K562 (cell line): Measurements from ENCODE around the gene CHAC1. TPM values are rescaled to one million over a fixed set of nuclear protein-coding genes. Genes with fewer than 3 reads are reported as not detected.

ENCODE experiments used
- DACH1 ChIP-seq: fragments of 450-650 bp; IDR thresholded peaks from 2 replicates; pipeline ENCODE4 v1.6.1; 2018; ENCODE audit not compliant: partially characterized antibody
- ELF4 ChIP-seq: fragments of 450-650 bp; formaldehyde crosslinking; IDR thresholded peaks from 2 replicates; pipeline ENCODE4 v1.4.0; 2022; ENCODE audit warnings: missing genetic modification characterization
- ESRRA ChIP-seq: fragments of 450-650 bp; IDR thresholded peaks from 2 replicates; pipeline ENCODE4 v1.6.1; 2014; ENCODE audit warnings: low read depth, mild to moderate bottlenecking, moderate library complexity, borderline replicate concordance
- HSF4 ChIP-seq: fragments of 250-450 bp; sonication (Bioruptor Pico); IDR thresholded peaks from 2 replicates; pipeline ENCODE4 v2.1.2; 2022; ENCODE audit warnings: mild to moderate bottlenecking, moderate library complexity, borderline replicate concordance
- JUN ChIP-seq, 2 experiments: sonication (generic) in 1 of 2; formaldehyde crosslinking in 1 of 2; IDR thresholded peaks; 2 replicates each; pipeline versions ENCODE4 v1.6.1 to v1.8.0; 2012 to 2022; ENCODE audit warnings: borderline replicate concordance in 2 of 2, mild to moderate bottlenecking in 2 of 2, improper control_type of control experiment in 1 of 2, low read depth in 1 of 2, low read length in 1 of 2, missing genetic modification reagents in 1 of 2
- NCOA4 ChIP-seq: fragments of 450-650 bp; IDR thresholded peaks from 2 replicates; pipeline ENCODE4 v1.6.1; 2018; ENCODE audit warnings: mild to moderate bottlenecking; ENCODE audit not compliant: partially characterized antibody
- PTTG1 ChIP-seq: fragments of 450-650 bp; IDR thresholded peaks from 2 replicates; pipeline ENCODE4 v1.6.1; 2016; ENCODE audit warnings: low read depth, mild to moderate bottlenecking, missing genetic modification characterization, missing compliant biosample characterization
- RBM39 ChIP-seq: fragments of 200-400 bp; formaldehyde crosslinking; optimal IDR thresholded peaks from 2 replicates; pipeline ENCODE3; 2018; ENCODE audit warnings: low read depth, low read length
- RERE ChIP-seq: sonication (generic); formaldehyde crosslinking; IDR thresholded peaks from 2 replicates; pipeline ENCODE4 v1.8.0; 2023; ENCODE audit warnings: missing genetic modification reagents, mild to moderate bottlenecking, borderline replicate concordance
- SMARCA4 ChIP-seq: fragments of 450-650 bp; IDR thresholded peaks from 2 replicates; pipeline ENCODE4 v1.6.1; 2016
- TAF9B ChIP-seq: fragments of 450-650 bp; IDR thresholded peaks from 2 replicates; pipeline ENCODE4 v1.6.1; 2018; ENCODE audit warnings: mild to moderate bottlenecking; ENCODE audit not compliant: partially characterized antibody
- U2AF2 ChIP-seq: fragments of 200-400 bp; formaldehyde crosslinking; optimal IDR thresholded peaks from 2 replicates; pipeline ENCODE3; 2017; ENCODE audit warnings: low read depth, mild to moderate bottlenecking, low read length
- USF2 ChIP-seq: sonication (generic); formaldehyde crosslinking; IDR thresholded peaks from 2 replicates; pipeline ENCODE4 v1.5.0; 2020; ENCODE audit warnings: missing genetic modification reagents
- ZEB2 ChIP-seq: fragments of 450-650 bp; IDR thresholded peaks from 2 replicates; pipeline ENCODE4 v1.6.1; 2016
- ZFX ChIP-seq: sonication (generic); formaldehyde crosslinking; IDR thresholded peaks from 2 replicates; pipeline ENCODE4 v1.8.0; 2022; ENCODE audit warnings: mild to moderate bottlenecking, missing genetic modification reagents, moderate library complexity
- ZNF124 ChIP-seq: sonication (generic); formaldehyde crosslinking; IDR thresholded peaks from 2 replicates; pipeline ENCODE4 v1.8.1; 2022; ENCODE audit warnings: missing genetic modification reagents
- ZNF354B ChIP-seq: fragments of 250-450 bp; sonication (Bioruptor Pico); IDR thresholded peaks from 2 replicates; pipeline ENCODE4 v1.4.0; 2020
- ZNF668 ChIP-seq: fragments of 250-450 bp; sonication (Bioruptor Pico); IDR thresholded peaks from 2 replicates; pipeline ENCODE4 v1.8.0; 2022; ENCODE audit warnings: mild to moderate bottlenecking, inconsistent platforms
- polyA plus RNA-seq, 8 experiments: library from polyadenylated mRNA; depleted of rRNA in 4 of 8; stranded (reverse) in 5 of 8; unstranded in 3 of 8; fragments of >200 nt; fragmentation: Nextera tagmentation in 2 of 8; fragmentation: Illumina TruSeq in 1 of 8; extraction: Ambion mirVana in 2 of 8; extraction: Trizol in 1 of 8; gene quantifications; 2 replicates each; pipeline versions ENCODE4 v1.2.1 to v1.2.3, GENCODE V29; 2011 to 2014; ENCODE audit warnings: inconsistent platforms in 1 of 8, missing spikeins in 1 of 8
- total RNA-seq, 7 experiments: library from RNA; depleted of rRNA in 6 of 7; stranded (reverse); fragments of >200 nt in 6 of 7; fragmentation: Illumina TruSeq in 2 of 7; extraction: Trizol in 2 of 7; gene quantifications; 2 replicates each; pipeline versions ENCODE4 v1.2.1 to v1.2.3, GENCODE V29; 2011 to 2021; ENCODE audit warnings: low replicate concordance in 1 of 7
- TF ChIP-seq, protein P1 (sequence below): fragments of 250-450 bp; sonication (Bioruptor Pico); IDR thresholded peaks from 2 replicates; pipeline ENCODE4 v1.4.0; 2020; ENCODE audit warnings: mild to moderate bottlenecking

Gene CHAC1
- total and polyA plus RNA-seq, 9 of the 15 experiments (the other 6 are each of a cell fraction or from before 2014, with no cell fraction given), result 0.47 to 39.0 (median 7.5) TPM

DNA sequence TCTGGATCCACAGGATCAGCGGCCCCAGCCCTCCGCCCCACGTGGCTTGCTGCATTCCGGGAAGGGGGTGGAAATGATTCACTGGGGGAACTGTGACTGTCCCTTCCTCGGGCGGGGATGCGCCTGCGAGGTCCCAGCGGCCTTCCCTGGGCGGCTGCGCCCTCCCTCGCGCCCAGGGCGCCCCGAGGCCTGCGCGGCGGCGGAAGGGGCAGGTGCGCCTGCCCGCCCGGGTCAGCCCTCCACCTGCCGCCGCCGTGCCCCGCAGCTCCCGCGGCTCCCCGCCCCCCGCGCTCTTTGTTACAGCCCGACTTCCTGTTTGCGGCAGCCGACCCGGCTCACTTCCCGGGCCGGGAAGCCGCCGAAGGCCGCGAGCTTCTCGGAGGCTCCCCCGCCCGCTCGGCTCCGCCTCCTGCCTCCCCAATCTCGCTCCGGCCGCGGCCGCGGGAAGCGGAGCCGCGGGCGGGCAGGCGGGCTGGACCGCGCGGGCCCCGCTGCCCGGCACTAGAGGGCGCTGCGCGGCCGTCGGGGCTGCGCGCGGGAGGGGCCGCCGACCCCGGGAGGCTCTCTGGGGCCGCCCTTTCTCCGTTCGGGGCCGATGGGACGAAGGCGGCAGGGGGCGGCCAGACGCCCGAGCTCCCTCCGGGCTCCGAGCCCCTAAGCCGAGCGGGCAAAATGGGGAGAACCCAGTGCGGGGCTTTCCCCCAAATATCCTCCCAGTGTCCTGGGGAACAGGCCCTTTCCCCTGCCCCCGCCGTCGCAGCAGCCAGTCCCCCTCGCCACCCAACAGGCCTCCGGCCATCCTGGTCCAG, 11.5 kb upstream of the CHAC1 start (continued):
- TF ChIP-seq JUN (IDR thresholded peaks at IDR 0.05; ENCODE audit: borderline replicate concordance, low read depth, low read length) (no peak), JUN (CRISPR knock-in tag; IDR thresholded peaks at IDR 0.05; ENCODE audit: borderline replicate concordance) (no peak), USF2 (CRISPR knock-in tag) (peak; percentile 62; the same call in 1 of the 2 replicates), RBM39 (no peak), ZFX (CRISPR knock-in tag) (peak; percentile 86), ZNF668 (CRISPR knock-in tag) (no peak), ZNF354B (CRISPR knock-in tag) (no peak), HSF4 (CRISPR knock-in tag) (no peak), TAF9B (no peak), ELF4 (no peak), NCOA4 (no peak), ZNF124 (CRISPR knock-in tag) (no peak), SMARCA4 (no peak), ESRRA (no peak; the same call in 1 of the 2 replicates), PTTG1 (tag) (no peak), RERE (no peak), U2AF2 (no peak), DACH1 (no peak), ZEB2 (no peak)
- TF ChIP-seq, protein P1, sequence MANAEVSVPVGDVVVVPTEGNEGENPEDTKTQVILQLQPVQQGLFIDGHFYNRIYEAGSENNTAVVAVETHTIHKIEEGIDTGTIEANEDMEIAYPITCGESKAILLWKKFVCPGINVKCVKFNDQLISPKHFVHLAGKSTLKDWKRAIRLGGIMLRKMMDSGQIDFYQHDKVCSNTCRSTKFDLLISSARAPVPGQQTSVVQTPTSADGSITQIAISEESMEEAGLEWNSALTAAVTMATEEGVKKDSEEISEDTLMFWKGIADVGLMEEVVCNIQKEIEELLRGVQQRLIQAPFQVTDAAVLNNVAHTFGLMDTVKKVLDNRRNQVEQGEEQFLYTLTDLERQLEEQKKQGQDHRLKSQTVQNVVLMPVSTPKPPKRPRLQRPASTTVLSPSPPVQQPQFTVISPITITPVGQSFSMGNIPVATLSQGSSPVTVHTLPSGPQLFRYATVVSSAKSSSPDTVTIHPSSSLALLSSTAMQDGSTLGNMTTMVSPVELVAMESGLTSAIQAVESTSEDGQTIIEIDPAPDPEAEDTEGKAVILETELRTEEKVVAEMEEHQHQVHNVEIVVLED (CRISPR knock-in tag), result no peak
